Nephron progenitor cell (in vitro differentiated cells): ENCODE data around the gene BICRAL.
"Not testable (repeated sequence)": the region's sequence is repeated elsewhere in the genome, so short reads cannot be mapped to it uniquely, and the experiment has no call there.

ENCODE experiments used
- DNase-seq: peaks from one replicate; pipeline ENCODE4 v3.0.0; 2021
- H3K27ac Mint-ChIP-seq: 2 replicates; pipeline ENCODE4 v1.8.0; 2021; ENCODE audit warnings: mild to moderate bottlenecking, moderate library complexity, mixed read lengths
- H3K27me3 Mint-ChIP-seq: 2 replicates; pipeline ENCODE4 v1.8.0; 2021; ENCODE audit warnings: mild to moderate bottlenecking, low read depth, mixed read lengths; ENCODE audit not compliant: poor library complexity
- H3K36me3 Mint-ChIP-seq: 2 replicates; pipeline ENCODE4 v1.8.0; 2021; ENCODE audit warnings: low read depth, mixed read lengths
- H3K4me1 Mint-ChIP-seq: 2 replicates; pipeline ENCODE4 v1.8.0; 2021; ENCODE audit warnings: mixed read lengths
- H3K4me3 Mint-ChIP-seq: 2 replicates; pipeline ENCODE4 v1.8.0; 2021; ENCODE audit warnings: mild to moderate bottlenecking, moderate library complexity, mixed read lengths
- H3K9me3 Mint-ChIP-seq: 2 replicates; pipeline ENCODE4 v1.8.0; 2021; ENCODE audit warnings: mild to moderate bottlenecking, moderate library complexity, mixed read lengths
- TF ChIP-seq, protein P1 (sequence below): fragments of 200-600 bp; sonication (generic); IDR thresholded peaks from 2 replicates; pipeline ENCODE4 v1.5.0; 2021; ENCODE audit warnings: antibody characterized with exemption

Gene BICRAL

DNA sequence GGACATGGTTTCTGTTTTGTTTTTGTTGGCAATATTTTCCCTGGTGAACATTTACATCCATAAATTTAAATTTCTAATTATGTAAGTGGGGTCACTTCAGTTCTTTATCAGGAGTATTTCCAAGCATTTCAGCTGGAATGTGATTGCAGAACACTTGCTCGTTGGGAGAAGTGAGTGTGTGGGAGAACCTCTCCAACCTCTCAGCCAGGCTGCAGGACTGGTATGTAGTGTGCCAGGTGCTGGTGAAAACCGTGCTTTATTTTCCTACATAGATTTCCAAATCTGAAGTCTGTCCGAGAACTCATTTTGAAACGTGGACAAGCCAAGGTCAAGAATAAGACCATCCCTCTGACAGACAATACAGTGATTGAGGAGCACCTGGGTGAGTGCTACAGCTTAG, 103.8 kb downstream of the BICRAL start:
- no peaks in the 10 kb centered on the region for H3K9me3 Mint-ChIP-seq
- no peak overlapping the region for H3K4me3 Mint-ChIP-seq
- peaks cover 20% of the 10 kb centered on the region for H3K4me1 Mint-ChIP-seq
- H3K27me3 Mint-ChIP-seq: no peaks in the 10 kb centered on the region
- H3K36me3 Mint-ChIP-seq: peaks cover 35% of the 10 kb centered on the region
- no peak for DNase-seq
- H3K27ac Mint-ChIP-seq: no peak overlapping the region
- TF ChIP-seq, protein P1, sequence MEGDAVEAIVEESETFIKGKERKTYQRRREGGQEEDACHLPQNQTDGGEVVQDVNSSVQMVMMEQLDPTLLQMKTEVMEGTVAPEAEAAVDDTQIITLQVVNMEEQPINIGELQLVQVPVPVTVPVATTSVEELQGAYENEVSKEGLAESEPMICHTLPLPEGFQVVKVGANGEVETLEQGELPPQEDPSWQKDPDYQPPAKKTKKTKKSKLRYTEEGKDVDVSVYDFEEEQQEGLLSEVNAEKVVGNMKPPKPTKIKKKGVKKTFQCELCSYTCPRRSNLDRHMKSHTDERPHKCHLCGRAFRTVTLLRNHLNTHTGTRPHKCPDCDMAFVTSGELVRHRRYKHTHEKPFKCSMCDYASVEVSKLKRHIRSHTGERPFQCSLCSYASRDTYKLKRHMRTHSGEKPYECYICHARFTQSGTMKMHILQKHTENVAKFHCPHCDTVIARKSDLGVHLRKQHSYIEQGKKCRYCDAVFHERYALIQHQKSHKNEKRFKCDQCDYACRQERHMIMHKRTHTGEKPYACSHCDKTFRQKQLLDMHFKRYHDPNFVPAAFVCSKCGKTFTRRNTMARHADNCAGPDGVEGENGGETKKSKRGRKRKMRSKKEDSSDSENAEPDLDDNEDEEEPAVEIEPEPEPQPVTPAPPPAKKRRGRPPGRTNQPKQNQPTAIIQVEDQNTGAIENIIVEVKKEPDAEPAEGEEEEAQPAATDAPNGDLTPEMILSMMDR: no peak

DNA sequence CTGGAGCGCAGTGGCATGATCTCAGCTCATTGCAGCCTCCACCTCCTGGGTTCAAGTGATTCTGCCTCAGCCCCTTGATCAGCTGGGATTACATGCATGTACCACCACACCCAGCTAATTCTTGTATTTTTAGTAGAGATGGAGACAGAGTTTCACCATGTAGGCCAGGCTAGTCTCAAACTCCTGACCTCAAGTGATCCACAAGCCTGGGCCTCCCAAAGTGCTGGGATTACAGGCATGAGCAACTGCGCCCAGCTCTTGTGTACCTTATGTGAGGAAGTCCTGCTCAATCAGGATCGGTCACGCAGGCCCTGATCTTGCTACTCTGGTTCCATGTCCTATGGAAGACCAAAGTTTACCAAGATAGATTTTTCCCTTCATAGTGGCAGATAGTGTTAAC, 106.3 kb downstream of the BICRAL start:
- DNase-seq, H3K4me3 Mint-ChIP-seq, H3K27me3 Mint-ChIP-seq, H3K9me3 Mint-ChIP-seq: not testable (repeated sequence)
- H3K36me3 Mint-ChIP-seq: peaks cover 32% of the 10 kb centered on the region
- peaks cover 22% of the 10 kb centered on the region for H3K4me1 Mint-ChIP-seq
- peak overlapping the region; percentile 59 for H3K27ac Mint-ChIP-seq

DNA sequence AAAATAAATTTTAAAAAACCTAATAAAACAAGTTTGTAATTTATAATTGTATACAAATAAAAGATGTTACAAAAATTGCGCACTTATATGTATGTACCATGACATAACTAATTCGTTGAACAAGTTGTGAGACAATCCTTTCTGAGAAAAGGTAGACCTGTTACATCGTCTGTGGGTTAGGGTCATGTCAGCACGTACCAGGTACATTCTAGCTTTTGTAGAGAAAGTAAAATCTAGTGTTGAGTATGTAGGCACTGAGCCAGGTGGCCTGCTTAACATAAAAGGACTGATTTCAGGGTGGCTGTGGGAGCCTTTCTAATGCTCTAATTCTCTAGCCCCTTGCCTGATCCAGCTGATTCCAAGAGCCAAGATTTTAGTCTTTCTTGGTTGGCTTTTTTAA, 108.0 kb downstream of the BICRAL start:
- TF ChIP-seq, protein P1: no peak
- no peak for DNase-seq
- Mint-ChIP-seq H3K4me1 (peaks cover 28% of the 10 kb centered on the region), H3K27ac (peak overlapping the region; percentile 96), H3K4me3 (peak overlapping the region; percentile 93), H3K27me3 (no peaks in the 10 kb centered on the region), H3K36me3 (peaks cover 15% of the 10 kb centered on the region), H3K9me3 (no peaks in the 10 kb centered on the region)

DNA sequence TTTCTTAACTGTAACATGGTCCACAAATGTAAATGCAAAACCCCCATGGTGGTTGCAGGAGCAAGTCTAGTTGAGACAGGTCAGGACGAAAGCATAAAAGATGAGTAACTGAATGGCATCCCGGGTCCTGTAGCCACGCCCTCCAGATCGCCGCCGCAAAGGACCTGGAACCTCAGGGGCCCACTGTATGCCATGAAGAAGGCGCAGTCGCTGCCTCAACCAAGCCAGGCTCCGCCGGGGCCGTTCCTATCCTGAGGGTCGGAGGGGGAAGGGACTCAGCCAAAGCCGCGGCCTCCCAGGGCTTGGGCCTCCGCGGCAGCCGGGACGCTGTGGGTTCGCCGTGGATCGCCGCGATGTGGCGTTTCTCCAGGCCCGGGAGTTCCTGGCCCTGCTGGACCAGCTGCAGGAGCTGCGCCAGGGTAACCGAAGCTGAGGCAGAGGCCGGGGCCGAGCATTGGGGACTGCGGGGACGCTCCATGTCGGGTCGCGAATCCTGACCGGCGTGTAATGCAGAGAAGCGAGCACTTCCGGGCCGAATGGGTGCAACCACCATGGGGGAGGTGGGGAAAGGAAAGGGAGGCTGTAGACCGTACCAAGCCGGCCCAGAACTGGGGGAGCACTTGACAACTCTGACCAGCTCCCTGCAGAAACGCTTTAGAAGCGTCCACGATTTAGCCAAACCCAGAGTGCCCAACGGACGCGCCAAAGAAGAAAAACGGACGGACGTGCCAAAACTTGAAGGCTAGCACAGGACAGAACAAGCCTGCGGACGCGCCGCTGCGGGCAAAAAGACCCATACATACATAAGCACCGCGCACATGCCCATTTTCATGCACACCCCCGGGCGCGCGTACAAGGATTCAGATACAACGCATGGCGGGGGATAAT, 108.7 kb downstream of the BICRAL start:
- Mint-ChIP-seq H3K27me3 (no peaks in the 10 kb centered on the region), H3K27ac (peak overlapping the region; percentile 96), H3K36me3 (peaks cover 9% of the 10 kb centered on the region), H3K4me3 (peak overlapping the region; percentile 93), H3K4me1 (peaks cover 28% of the 10 kb centered on the region), H3K9me3 (no peaks in the 10 kb centered on the region)
- TF ChIP-seq, protein P1: no peak
- peak; percentile 86 for DNase-seq

DNA sequence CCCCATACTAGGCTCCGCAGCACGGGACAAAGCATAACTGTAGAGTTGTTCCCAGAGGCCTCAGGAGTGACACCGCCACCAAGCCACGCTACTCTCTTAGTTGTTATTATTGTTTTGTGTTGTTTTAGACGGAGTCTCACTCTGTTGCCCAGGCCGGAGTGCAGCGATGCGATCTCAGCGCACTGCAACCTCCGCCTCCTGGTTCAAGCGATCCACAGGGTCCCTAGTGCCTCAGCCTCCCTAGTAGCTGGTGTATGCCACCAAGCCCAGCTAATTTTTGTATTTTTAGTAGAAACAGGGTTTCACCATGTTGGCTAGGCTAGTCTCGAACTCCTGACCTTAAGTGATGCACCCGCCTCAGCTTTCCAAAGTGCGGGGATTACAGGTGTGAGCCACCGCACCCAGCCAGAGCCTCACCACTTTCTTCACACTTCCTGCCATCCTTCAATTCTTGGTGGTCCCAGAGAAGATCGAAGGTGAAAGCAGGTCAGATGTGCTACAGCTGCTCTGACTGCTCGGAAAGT, 109.4 kb downstream of the BICRAL start:
- Mint-ChIP-seq H3K9me3 (no peaks in the 10 kb centered on the region), H3K4me3 (peak overlapping the region; percentile 93), H3K36me3 (peaks cover 2% of the 10 kb centered on the region), H3K27ac (no peak overlapping the region), H3K4me1 (peaks cover 28% of the 10 kb centered on the region), H3K27me3 (no peaks in the 10 kb centered on the region)
- DNase-seq: no peak
- TF ChIP-seq, protein P1: no peak

DNA sequence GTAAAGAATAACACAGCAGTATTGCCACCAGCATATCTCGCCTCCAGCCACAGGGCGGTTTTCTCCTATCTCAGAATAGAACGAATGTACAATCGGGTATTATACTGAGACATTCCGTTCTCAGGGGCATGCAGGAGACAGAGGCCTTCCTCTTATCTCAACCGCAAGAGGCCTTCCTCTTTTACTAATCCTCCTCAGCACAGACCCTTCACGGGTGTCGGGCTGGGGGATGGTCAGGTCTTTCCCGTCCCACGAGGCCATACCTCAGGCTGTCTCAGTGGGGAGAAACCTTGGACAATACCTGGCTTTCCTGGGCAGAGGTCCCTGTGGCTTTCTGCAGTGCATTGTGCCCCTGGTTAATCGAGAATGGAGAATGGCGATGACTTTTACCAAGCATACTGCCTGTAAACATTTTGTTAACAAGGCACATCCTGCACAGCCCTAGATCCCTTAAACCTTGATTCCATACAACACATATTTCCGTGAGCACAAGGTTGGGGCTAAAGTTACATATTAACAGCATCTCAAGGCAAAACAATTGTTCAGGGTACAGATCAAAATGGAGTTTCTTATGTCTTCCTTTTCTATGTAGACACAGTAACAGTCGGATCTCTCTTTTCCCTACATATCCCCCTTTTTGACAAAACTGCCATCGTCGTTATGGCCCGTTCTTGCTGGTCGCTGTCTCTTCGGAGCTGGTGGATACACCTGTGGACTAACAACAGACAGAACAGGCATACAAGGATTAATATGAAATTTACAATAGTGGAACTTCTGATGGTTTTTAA, 112.4 kb downstream of the BICRAL start:
- H3K9me3 Mint-ChIP-seq, DNase-seq, H3K36me3 Mint-ChIP-seq, H3K27ac Mint-ChIP-seq, H3K27me3 Mint-ChIP-seq, H3K4me3 Mint-ChIP-seq: not testable (repeated sequence)
- peaks cover 30% of the 10 kb centered on the region for H3K4me1 Mint-ChIP-seq
